ENCODE results near the gene NPFF. TPM values are rescaled to one million over a fixed set of nuclear protein-coding genes. Genes with fewer than 3 reads are reported as not detected.

NPFF gene
- total and polyA plus RNA-seq, 2 of the 13 experiments (the other 11 are each of a cell fraction or from before 2014, with no cell fraction given) = not detected

- no peaks in the 10 kb centered on the region for H3K9me3 ChIP-seq (ENCODE audit: low read length)
- intact Hi-C loops (cut with micrococcal nuclease; ENCODE audit: unreplicated experiment) = no loop called here
- no peak overlapping the region for H3K9ac ChIP-seq (ENCODE audit: insufficient read depth, low read depth, low read length)
- H3K27ac ChIP-seq (ENCODE audit: extremely low read length, insufficient read depth, low read length) = no peak overlapping the region
- H3K4me3 ChIP-seq (replicated peaks in 1 of 3; ENCODE audit: insufficient read depth in 1 of 3, low read depth in 2 of 3, low read length in 3 of 3) = no peak overlapping the region
- ATAC-seq = no peak
- H2AFZ ChIP-seq (ENCODE audit: low read length) = no peak overlapping the region
- TSS peak; percentile 2 for BruUV-seq (replicated peaks)
- no peaks in the 10 kb centered on the region for H3K27me3 ChIP-seq (ENCODE audit: control insufficient read depth in 1 of 2, insufficient read depth in 2 of 2, low read length in 2 of 2)
- WGBS (ENCODE audit: low lambda C conversion rate) = 86% methylated on average over 2 of the region's 2 CpGs
- peaks cover 55% of the 10 kb centered on the region for H3K79me2 ChIP-seq (ENCODE audit: insufficient read depth, low read length)
- ChIA-PET POLR2A (no interaction called here), CTCF (ENCODE audit: low intra/inter-chr PET ratio, low total read pairs) (no interaction called here)
- H4K20me1 ChIP-seq (ENCODE audit: insufficient read depth, low read length) = peaks cover 64% of the 10 kb centered on the region
- peaks cover 45 to 96% of the 10 kb centered on the region in 2 experiments for H3K36me3 ChIP-seq (replicated peaks in 1 of 2; ENCODE audit: control insufficient read depth in 1 of 2, insufficient read depth in 2 of 2, low read length in 2 of 2)
- TF ChIP-seq NR2F2 (IDR thresholded peaks at IDR 0.05; ENCODE audit: borderline replicate concordance, low read depth) (no peak), RBFOX2 (IDR thresholded peaks at IDR 0.05; ENCODE audit: low read depth, low read length) (peak; percentile 56; the same call in 1 of the 2 replicates), CTCF (CRISPR knock-in tag; IDR thresholded peaks at IDR 0.05) (no peak), RBM22 (optimal IDR thresholded peaks at IDR 0.05; ENCODE audit: low read length) (peak; percentile 42)
- in situ Hi-C loops (cut with HindIII; ENCODE audit: extremely low pct_ligation_motif_present, low pct_unique_long_range_greater_than_20kb) = no loop called here
- no peak overlapping the region for H3K4me2 ChIP-seq (ENCODE audit: low read depth, low read length)
- DNase-seq (ENCODE audit: low spot score) = no peak
- FAIRE-seq = no peak
- peaks cover 50% of the 10 kb centered on the region for H3K4me1 ChIP-seq (ENCODE audit: insufficient read depth, low read length)
These were observed 41.6 kb downstream of the NPFF start for GRCh38 chr12:53465679-53466078.

GRCh38 chr12:53464685-53465418 is 42.4 kb downstream of the NPFF start:
- 96% methylated on average over 11 of the region's 11 CpGs for WGBS (ENCODE audit: low lambda C conversion rate)
- ChIA-PET POLR2A (interaction anchor here (1.0 kb wide), 1 partner anchor 10 kb away, joined by 3 read pairs; no protein-coding TSS in a partner anchor), CTCF (ENCODE audit: low intra/inter-chr PET ratio, low total read pairs) (no interaction called here)
- Histone ChIP-seq H3K79me2 (ENCODE audit: insufficient read depth, low read length) (peaks cover 58% of the 10 kb centered on the region), H3K4me3 (replicated peaks in 1 of 3; ENCODE audit: insufficient read depth in 1 of 3, low read depth in 2 of 3, low read length in 3 of 3) (no peak overlapping the region), H4K20me1 (ENCODE audit: insufficient read depth, low read length) (peaks cover 73% of the 10 kb centered on the region), H3K4me1 (ENCODE audit: insufficient read depth, low read length) (peaks cover 57% of the 10 kb centered on the region), H2AFZ (ENCODE audit: low read length) (no peak overlapping the region), H3K9me3 (ENCODE audit: low read length) (no peaks in the 10 kb centered on the region), H3K27me3 (ENCODE audit: control insufficient read depth in 1 of 2, insufficient read depth in 2 of 2, low read length in 2 of 2) (no peaks in the 10 kb centered on the region), H3K4me2 (ENCODE audit: low read depth, low read length) (no peak overlapping the region), H3K27ac (ENCODE audit: extremely low read length, insufficient read depth, low read length) (no peak overlapping the region), H3K36me3 (replicated peaks in 1 of 2; ENCODE audit: control insufficient read depth in 1 of 2, insufficient read depth in 2 of 2, low read length in 2 of 2) (peaks cover 40 to 98% of the 10 kb centered on the region in 2 experiments), H3K9ac (ENCODE audit: insufficient read depth, low read depth, low read length) (no peak overlapping the region)
- TF ChIP-seq AGO2 (optimal IDR thresholded peaks at IDR 0.05; ENCODE audit: low read depth, low read length) (peak; percentile 65), RBM22 (optimal IDR thresholded peaks at IDR 0.05; ENCODE audit: low read length) (peak; percentile 52), TOE1 (CRISPR knock-in tag; IDR thresholded peaks at IDR 0.05) (no peak), FOXA1 (IDR thresholded peaks at IDR 0.05) (no peak), FOXA1 (CRISPR knock-in tag; IDR thresholded peaks at IDR 0.05) (no peak)
- BruUV-seq (replicated peaks) = no TSS peak
- intact Hi-C loops (cut with micrococcal nuclease; ENCODE audit: unreplicated experiment) (no loop called here), in situ Hi-C loops (cut with HindIII; ENCODE audit: extremely low pct_ligation_motif_present, low pct_unique_long_range_greater_than_20kb) (no loop called here)
- ATAC-seq (peak; percentile 23), DNase-seq (ENCODE audit: low spot score) (no peak), FAIRE-seq (no peak)
